Mammary epithelial cell (primary cell): ENCODE data around the gene NKG7.

ENCODE experiments used
- CTCF ChIP-seq, 2 donors: IDR thresholded peaks in 1 of 2; conservative IDR thresholded peaks in 1 of 2; 2 replicates each; pipeline ENCODE4 v1.5.1; 2011 to 2012; ENCODE audit warnings: inconsistent platforms in 2 of 2, low read length in 2 of 2, mild to moderate bottlenecking in 2 of 2, control low read depth in 1 of 2, low read depth in 1 of 2; ENCODE audit not compliant: insufficient read depth in 1 of 2; ENCODE audit errors: extremely low read depth in 1 of 2
- EZH2 ChIP-seq: IDR thresholded peaks from 2 replicates; pipeline ENCODE4 v1.6.1; 2012; ENCODE audit warnings: low read length, inconsistent platforms, borderline replicate concordance

DNA sequence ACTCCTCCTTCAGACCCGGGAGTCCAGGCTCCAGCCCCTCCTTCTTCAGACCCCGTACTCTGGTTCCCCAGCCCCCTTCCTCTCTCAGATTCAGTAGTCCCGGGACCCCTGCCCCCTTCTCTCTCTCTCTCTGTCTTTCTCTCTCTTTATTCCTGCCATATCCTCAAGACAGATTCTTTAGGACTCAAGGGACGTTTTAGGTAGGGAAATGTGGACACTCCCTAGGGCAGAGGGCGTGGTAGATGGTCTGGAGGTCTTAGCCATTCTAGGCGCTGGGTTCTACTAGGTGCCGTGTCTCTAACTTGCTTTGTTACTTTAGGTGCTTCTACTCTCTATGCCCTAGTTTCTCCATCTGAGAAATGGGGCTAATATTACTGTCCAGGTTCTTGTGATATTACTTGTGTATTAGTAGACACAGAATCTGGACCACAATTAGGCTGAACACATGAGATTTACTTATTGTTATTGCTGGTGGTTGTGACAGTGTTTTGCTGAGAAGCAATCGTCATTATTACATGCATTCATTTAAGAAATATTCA is 18.7 kb upstream of the NKG7 start:
- TF ChIP-seq CTCF (conservative IDR thresholded peaks at IDR 0.05 in 1 of 2, IDR thresholded peaks at IDR 0.05 in 1 of 2; ENCODE audit: extremely low read depth in 1 of 2, insufficient read depth in 1 of 2, low read depth in 1 of 2, low read length in 2 of 2) (no peak), EZH2 (no peak)
